Activated effector memory CD4-positive, alpha-beta T cell treated with anti-CD3 and anti-CD28 coated beads, Interleukin-2, amount 50 U/mL, for 16 hours (primary cell): ENCODE results near the gene DAD1.
"Not testable (repeated sequence)": the region's sequence is repeated elsewhere in the genome, so short reads cannot be mapped to it uniquely, and the experiment has no call there.

Source experiments
- DNase-seq: peaks from one replicate; pipeline ENCODE4 v3.0.0-alpha.2; 2020

DAD1 gene

GRCh38 chr14:22589096-22589839 lies at the start of gene DAD1:
DAD1 (minus strand) TSS chr14:22589224; CDS start chr14:22589157, 67 bp downstream.
- peak; percentile 100 for DNase-seq

GRCh38 chr14:22635980-22636379 lies 47.0 kb upstream of the DAD1 start:
- not testable (repeated sequence) for DNase-seq

DNA sequence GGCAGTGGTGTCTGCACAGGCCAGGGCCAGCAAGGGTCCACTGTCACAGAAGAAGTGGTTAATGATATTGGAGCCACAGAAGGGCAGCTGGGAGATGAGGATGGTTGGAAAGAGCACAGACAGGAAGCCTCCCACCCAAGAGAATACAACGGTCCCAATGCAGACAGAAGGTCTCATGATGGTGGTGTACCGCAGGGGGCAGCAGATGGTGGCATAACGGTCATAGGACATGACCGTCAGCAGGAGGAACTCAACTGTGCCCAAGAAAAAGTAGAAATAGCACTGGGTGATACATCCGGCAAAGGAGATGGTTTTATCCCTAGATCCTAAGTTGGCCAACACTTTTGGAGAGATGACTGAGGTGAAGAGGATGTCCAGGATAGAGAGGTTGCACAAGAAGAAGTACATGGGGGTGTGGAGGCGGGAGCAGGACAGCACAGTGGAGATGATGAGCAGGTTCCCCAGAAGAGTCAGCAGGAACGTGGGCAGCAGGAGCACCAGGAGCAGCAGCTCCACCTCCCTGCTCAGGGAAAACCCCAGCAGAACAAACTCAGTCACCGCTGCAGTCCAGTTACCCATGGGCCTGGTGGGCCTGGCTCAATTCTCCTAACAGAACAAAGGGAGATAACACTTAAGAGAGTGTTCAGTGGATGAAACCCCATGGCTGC lies 45.3 kb upstream of the DAD1 start:
- DNase-seq = no peak

DNA sequence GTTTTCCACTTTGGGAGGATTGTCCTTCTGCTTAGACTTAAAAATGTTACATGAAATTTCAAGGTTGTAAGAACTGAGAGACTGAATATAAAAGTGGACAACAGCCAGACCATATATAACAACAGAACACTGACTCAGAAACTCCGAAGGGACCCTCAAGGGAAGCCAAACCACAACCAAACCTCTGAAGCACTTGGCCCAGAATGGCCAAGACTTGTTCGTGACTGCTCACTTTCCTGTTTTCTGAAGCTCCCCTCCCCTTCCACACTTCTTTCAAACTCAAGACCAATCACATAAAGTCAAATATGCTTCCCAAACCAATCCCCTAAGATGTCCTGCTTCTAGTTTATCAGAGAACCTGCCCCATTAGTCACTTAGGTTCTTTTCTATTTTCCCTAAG lies 41.5 kb upstream of the DAD1 start:
- DNase-seq = no peak

DNA sequence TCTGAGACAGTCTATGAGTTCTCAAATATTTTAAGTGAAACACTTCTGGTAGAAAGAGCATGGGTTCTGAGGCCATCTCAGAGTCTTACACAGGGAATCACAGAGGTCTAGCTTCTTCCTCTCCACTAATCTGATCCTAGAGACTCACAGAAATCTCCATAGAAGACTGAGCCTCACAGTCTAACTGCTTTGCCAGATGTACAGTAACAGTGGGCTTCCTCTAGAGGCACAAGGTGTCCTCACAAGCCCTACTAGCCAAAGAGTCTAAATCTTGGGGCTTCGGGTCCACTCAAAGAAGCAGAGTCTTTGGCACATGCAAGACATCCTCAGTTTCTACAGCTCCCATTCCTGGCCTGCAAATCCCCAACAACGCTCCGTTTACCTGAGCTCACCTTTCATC lies 41.0 kb upstream of the DAD1 start:
- no peak for DNase-seq

DNA sequence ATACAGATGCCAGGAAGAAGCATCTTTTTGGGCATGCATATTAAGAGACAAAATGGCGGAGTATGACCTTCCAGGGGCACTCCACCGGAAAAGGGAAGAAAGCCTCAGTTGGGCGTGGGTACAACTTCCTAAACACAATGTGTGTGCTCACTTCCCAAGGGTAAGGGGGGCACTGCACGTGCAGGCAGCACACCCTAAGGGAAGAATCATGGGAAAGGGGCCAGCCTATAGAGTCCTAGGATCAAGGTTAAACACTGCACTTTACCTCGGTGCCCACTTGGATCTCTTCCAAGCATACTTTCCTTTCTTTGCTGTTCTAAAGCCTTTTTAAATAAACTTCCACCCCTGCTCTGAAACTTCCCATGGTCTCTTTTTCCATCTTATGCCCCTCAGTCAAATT lies 40.3 kb upstream of the DAD1 start:
- DNase-seq = no peak

DNA sequence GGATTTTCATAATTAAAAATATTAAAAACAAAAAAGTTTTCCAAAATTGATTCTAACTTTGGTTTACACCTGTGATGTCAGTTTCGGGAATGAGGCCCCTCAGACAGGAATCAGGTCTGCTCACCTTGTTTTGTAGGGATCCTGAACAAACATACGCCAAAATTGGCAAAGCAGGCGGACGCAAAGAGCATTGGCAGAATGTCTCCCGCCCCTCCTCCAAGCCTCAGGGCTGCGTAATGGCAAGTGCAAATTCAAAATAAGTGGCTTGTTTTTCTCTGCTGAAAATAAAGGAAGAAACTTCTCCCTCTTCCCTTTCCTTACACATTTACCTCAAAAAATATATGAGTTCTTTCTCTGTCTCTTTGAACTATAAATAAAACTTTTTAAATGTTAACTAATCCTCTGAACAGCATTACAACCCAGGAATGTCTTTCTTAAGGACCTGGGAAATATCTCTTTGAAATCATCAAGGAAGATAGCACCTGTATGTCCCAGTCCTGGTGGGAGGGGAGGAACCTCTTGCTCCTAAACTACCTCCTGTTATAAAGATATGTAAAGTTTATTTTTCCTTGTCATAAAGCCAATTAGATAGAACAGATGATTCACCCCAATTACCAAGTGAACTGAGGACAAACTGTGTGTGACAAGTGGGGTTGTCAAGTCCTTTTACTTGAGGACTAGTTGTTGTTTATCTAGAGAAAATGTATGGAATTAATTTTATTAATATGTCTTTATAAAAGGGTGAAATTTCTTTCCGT lies 38.7 kb upstream of the DAD1 start:
- DNase-seq = no peak

DNA sequence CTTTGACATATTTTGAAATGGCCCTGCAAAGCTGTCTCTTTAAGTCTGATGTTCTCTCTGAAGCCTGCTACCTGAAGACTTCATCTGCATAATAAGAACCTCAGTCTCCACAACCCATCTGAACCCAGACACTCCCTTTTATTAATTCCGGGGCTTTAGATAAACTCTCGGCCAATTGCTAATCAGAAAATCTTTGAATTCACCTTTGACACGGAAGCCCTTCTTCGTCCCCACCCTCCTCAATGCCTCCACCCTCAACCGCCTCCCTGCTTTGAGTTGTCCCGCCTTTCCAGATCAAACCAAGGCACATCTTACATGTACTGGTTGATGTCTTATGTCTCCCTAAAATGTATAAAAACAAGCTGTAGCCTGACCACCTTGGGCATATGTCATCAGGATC lies 37.6 kb upstream of the DAD1 start:
- DNase-seq = no peak

DNA sequence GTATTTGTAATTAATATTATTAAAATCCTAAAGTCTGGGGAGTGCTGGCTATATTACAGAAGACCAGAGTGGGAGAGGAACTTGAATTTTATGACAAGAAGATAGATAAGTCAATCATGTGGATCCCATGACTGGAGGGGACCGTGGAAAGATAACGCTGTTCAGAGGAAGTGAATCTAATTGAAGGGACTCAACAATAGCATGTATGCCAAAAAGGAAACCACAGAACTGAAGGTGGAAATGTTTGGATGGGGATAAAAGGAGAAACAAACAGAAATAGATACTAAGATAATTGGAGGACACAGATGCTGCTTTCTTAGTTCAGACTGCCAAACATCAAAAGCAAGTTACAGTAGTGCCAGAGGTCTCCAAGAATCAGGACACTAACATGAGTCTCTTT lies 34.0 kb upstream of the DAD1 start:
- no peak for DNase-seq

DNA sequence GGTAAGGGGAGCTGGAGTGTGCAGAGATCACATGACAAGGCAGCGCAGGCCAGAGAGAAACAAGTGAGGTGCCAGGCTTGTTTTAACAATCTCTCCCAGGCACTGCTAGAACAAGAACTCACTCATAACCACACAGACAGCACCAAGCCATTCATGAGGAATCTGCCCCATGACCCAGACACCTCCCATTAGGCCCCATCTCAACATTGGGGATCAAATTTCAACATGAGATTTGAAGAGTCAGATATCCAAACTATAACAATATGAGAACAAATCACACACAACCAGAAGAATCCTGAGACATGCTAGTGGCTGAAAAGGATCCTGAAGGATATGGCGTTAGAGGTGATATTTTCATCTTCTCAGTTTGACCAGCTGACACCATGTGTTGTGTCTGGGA lies 33.2 kb upstream of the DAD1 start:
- DNase-seq = no peak

GRCh38 chr14:22615765-22616164 lies 26.7 kb upstream of the DAD1 start:
- DNase-seq = not testable (repeated sequence)

DNA sequence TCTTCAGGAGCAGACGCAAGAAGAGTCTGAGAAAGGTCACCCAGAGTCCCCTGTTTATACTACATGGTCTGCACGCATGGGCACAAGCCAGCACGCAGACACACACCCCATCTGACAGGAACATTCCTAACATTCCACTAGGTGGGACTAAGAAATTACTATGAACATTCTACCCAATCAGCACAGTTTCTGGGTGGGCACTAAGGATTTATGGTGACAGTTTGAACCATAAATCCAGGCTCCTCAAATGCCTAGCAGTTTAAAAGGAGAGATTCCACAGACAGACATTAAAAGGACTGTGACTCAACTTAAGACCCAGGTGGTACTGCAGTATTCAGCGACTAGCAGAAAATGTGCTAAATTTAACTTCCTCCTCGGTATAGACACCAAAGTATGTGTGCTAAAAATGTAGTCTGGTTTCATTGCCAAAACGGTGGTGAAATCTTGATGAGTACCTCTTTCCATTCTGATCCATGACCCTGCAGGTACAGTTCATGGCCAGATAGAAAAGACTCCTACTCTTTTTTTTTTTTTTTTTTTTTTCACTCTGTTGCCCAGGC lies 25.3 kb upstream of the DAD1 start:
- no peak for DNase-seq

- DNase-seq = no peak
These were observed 24.8 kb upstream of the DAD1 start for GRCh38 chr14:22613736-22614239.

- no peak for DNase-seq
These were observed 24.2 kb upstream of the DAD1 start for GRCh38 chr14:22613106-22613695.

DNA sequence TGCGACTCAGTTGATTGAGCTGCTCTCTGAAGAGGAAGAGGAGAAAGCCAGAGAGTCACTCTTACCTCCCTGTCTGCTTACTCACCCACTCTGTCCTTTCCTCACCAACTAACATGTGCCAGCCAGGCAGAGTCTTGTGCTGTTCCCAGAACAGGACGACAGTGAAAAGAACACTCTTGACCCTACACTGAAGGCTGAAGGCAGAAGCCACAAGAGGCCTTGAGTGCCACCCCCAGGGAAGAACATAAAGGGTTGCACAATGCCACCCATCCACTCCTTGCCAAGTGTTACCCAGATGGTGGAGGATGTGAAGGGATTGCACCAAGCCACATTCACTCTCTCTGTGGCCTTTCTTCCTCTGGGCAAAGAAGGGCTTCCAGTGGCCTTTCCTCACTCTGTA lies 21.9 kb upstream of the DAD1 start:
- no peak for DNase-seq

DNA sequence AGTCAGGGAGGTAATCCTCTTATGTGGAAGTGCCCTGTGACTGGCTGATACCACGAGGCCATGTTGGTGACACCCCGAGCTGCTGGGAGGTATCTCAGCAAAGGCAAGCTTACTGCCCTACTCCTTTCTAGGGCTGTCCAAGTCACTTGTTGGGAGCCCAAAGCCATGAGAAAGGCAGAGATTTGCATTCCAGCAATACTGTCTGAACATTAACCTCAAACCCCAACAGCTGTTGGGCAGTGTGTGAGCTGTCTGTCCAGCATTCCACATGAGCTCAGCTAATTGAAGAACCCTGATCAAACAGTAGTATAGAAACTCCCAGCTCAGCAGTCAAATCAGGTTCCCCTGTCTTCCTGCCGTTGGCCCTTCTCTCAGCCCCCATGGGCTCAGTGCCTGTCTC lies 18.3 kb upstream of the DAD1 start:
- no peak for DNase-seq

- no peak for DNase-seq
These were observed 17.4 kb upstream of the DAD1 start for GRCh38 chr14:22606380-22606779.

DNA sequence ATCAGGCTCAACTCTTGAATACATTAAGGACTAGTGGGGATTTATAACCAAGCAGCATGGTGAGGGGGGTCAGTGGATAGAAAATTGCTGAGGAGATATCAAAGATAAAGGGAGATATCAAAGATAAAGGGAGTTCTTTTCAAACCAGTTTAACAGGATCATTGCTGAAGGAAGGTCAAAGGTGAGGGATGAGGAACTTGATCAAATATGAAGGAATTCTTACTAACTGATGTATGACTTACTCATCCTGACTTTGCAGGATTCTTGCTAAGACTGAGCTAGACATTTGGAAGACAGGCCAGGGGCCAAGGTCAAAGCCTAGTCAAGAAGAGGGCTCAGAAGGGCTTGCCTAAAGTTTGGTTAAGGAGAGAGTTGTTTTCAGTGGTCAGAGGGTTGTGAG lies 13.8 kb upstream of the DAD1 start:
- DNase-seq = no peak

DNA sequence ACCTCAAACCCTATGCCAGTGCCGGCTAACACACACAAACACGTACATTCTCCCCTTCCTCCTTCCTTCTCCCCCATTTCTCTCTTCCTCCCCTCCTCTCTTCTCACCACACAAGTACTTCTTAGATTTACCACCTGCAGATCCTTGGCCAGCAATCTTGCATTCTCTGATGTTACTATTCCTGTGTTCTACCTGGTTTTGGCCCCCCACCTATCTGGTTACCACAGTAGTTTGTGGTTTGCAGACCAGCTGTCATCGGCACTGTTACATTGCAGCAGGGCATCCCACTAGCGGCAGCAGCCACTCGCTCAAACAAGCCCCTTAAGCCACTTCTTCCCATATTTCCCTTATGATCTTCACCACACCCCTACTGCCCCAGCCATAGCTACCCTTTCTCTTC lies 13.0 kb upstream of the DAD1 start:
- no peak for DNase-seq

DNA sequence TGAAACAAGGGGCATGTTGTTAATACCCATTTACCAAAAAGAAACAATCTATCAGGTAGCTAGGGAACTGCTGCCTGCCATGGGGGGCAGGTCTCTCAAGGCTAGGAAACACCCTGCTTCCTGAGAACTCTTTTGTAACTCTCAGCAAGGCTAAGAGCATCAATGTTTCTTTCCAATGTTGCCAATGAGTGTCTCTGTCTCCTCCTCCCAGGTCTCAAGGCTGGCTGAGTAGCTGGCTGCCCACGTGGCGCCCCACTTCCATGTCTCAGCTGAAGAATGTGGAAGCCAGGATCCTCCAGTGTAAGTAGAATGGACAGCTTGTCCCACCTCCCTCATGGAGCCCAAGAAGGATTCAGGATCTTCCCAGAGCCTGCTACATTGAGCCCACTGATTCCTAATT lies 12.4 kb upstream of the DAD1 start:
- no peak for DNase-seq

GRCh38 chr14:22600027-22600426 lies 11.0 kb upstream of the DAD1 start:
- DNase-seq = no peak

- no peak for DNase-seq
These were observed 10.3 kb upstream of the DAD1 start for GRCh38 chr14:22599349-22599748.

- peak; percentile 78 for DNase-seq
These were observed 9.8 kb upstream of the DAD1 start for GRCh38 chr14:22598896-22599244.
